NB4 (cell line): ENCODE results near the gene FKBP15.

ENCODE experiments used
- POLR2A ChIP-seq: IDR thresholded peaks from 2 replicates; pipeline ENCODE4 v1.6.1; 2011; ENCODE audit warnings: mild to moderate bottlenecking; ENCODE audit not compliant: insufficient read length; ENCODE audit errors: extremely low read depth
- TF ChIP-seq, protein P1 (sequence below): IDR thresholded peaks from one replicate; pipeline ENCODE4 v1.5.1; 2012; ENCODE audit warnings: low read depth, low read length

DNA sequence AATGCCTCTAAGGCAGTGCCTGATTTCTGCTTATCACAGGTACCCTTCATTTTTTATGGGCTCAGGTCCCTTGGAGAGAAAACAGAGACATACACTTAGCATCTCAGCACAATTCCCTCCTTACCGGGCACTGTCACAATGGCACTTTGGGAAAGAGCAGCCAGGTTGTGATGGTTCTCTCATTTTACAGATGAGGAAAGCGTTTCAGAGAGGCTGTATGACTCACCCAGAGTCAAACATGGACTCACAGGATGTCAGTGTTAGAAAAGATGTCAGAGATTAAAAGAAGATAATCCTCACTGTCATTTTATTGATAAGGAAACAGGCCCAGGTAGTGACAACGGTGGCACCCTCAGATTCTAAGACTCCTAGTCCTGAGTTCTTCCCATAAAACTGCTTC, 82.3 kb downstream of the FKBP15 start:
- TF ChIP-seq, protein P1, sequence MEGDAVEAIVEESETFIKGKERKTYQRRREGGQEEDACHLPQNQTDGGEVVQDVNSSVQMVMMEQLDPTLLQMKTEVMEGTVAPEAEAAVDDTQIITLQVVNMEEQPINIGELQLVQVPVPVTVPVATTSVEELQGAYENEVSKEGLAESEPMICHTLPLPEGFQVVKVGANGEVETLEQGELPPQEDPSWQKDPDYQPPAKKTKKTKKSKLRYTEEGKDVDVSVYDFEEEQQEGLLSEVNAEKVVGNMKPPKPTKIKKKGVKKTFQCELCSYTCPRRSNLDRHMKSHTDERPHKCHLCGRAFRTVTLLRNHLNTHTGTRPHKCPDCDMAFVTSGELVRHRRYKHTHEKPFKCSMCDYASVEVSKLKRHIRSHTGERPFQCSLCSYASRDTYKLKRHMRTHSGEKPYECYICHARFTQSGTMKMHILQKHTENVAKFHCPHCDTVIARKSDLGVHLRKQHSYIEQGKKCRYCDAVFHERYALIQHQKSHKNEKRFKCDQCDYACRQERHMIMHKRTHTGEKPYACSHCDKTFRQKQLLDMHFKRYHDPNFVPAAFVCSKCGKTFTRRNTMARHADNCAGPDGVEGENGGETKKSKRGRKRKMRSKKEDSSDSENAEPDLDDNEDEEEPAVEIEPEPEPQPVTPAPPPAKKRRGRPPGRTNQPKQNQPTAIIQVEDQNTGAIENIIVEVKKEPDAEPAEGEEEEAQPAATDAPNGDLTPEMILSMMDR, result no peak
- no peak for TF ChIP-seq POLR2A
